ENCODE data around the gene FST. TPM values are rescaled to one million over a fixed set of nuclear protein-coding genes. Genes with fewer than 3 reads are reported as not detected.

Gene FST
- total and polyA plus RNA-seq, 10 of the 15 experiments (the other 5 are each of a cell fraction or from before 2014, with no cell fraction given) = 0.23 TPM; not detected in 9

- ChIA-PET SMC1A (ENCODE audit: uncharacterized antibody, unreplicated experiment) (interaction anchor here (0.6 kb wide), 1 partner anchor 460 kb away, joined by 3 read pairs; no protein-coding TSS in a partner anchor), POLR2A (no interaction called here), RAD21 (ENCODE audit: unreplicated experiment) (no interaction called here), CTCF (interaction anchor here (1.9 kb wide), 1 partner anchor 762 kb away, joined by 4 read pairs; no protein-coding TSS in a partner anchor)
- Histone ChIP-seq H4K20me1 (ENCODE audit: control insufficient read depth, insufficient read depth) (no peaks in the 10 kb centered on the region), H2AFZ (ENCODE audit: control insufficient read depth, low read depth, low read length) (no peak overlapping the region), H3K27me3 (replicated peaks in 1 of 2; ENCODE audit: control insufficient read depth in 2 of 2, insufficient read depth in 2 of 2, low read length in 1 of 2) (peaks cover 0 to 9% of the 10 kb centered on the region in 2 experiments; a peak in 1 of 4 replicates), H3K36me3 (ENCODE audit: control insufficient read depth in 2 of 2, insufficient read depth in 2 of 2, low read length in 1 of 2) (no peaks in the 10 kb centered on the region), H3K9ac (ENCODE audit: control insufficient read depth, insufficient read depth, low read length) (no peak overlapping the region), H3K79me2 (ENCODE audit: control insufficient read depth, insufficient read depth, low read length) (no peaks in the 10 kb centered on the region), H3K4me3 (no peak overlapping the region), H3K27ac (ENCODE audit: control insufficient read depth, insufficient read depth) (no peak overlapping the region), H3K4me1 (ENCODE audit: control insufficient read depth, insufficient read depth, low read length) (no peaks in the 10 kb centered on the region), H3K4me2 (ENCODE audit: control insufficient read depth, insufficient read depth) (no peak overlapping the region), H3K9me3 (replicated peaks; ENCODE audit: control insufficient read depth, insufficient read depth, low read length) (no peaks in the 10 kb centered on the region)
- DNase-seq (ENCODE audit: low read depth, low spot score) (no peak), ATAC-seq (no peak), FAIRE-seq (no peak)
- 13% methylated on average over 4 of the region's 4 CpGs for WGBS (ENCODE audit: insufficient coverage, insufficient replicate concordance, low lambda C conversion rate, missing lambda C conversion rate)
- intact Hi-C loops (cut with micrococcal nuclease; ENCODE audit: unreplicated experiment) = no loop called here
- in situ Hi-C loops (cut with MboI) = no loop called here
- no TSS peak for BruUV-seq (replicated peaks)
- TF ChIP-seq CHD1 (IDR thresholded peaks at IDR 0.05; ENCODE audit: low read depth, low read length) (no peak), CEBPB (IDR thresholded peaks at IDR 0.05; ENCODE audit: borderline replicate concordance in 1 of 2, low read depth in 2 of 2, low read length in 2 of 2) (no peak), IKZF1 (conservative IDR thresholded peaks at IDR 0.05) (no peak), MTA3 (IDR thresholded peaks at IDR 0.05; ENCODE audit: borderline replicate concordance, low read length) (no peak), YBX1 (IDR thresholded peaks at IDR 0.05) (no peak), PRDM15 (CRISPR knock-in tag; IDR thresholded peaks at IDR 0.05) (no peak), PBX3 (IDR thresholded peaks at IDR 0.05; ENCODE audit: insufficient replicate concordance, low read depth, low read length) (no peak), E2F8 (IDR thresholded peaks at IDR 0.05; ENCODE audit: low read depth, partially characterized antibody) (no peak), USF1 (IDR thresholded peaks at IDR 0.05; ENCODE audit: borderline replicate concordance, extremely low read length, insufficient read depth, low read depth, low read length) (no peak), TARDBP (IDR thresholded peaks at IDR 0.05; ENCODE audit: borderline replicate concordance) (no peak), ESRRA (IDR thresholded peaks at IDR 0.05; ENCODE audit: low read length) (no peak), SREBF1 (IDR thresholded peaks at IDR 0.05; ENCODE audit: low read length) (no peak), POLR2A (IDR thresholded peaks at IDR 0.05; ENCODE audit: low read depth, low read length) (no peak), YY1 (IDR thresholded peaks at IDR 0.05; ENCODE audit: low read depth, low read length) (no peak), SIN3A (IDR thresholded peaks at IDR 0.05; ENCODE audit: low read depth, low read length) (no peak), ZSCAN29 (IDR thresholded peaks at IDR 0.05) (no peak)
Observed at GRCh38 chr5:53472720-53473510, 7.5 kb upstream of the FST start.

All from GM12878 (cell line).